GM23338 (cell line): ENCODE results near the gene USP28. TPM values are rescaled to one million over a fixed set of nuclear protein-coding genes. Genes with fewer than 3 reads are reported as not detected.

Experiments
- ATAC-seq: fragments of 200-7000 bp; cut with Tn5 transposase; 3 replicates; pipeline ENCODE4 v1.9.1; 2020
- DNase-seq: peaks from one replicate; pipeline ENCODE4 v3.0.0-alpha.2; 2015; ENCODE audit warnings: low spot score
- H2AFZ ChIP-seq: fragments of 200-600 bp; sonication (generic); 2 replicates; pipeline ENCODE4 v1.8.0; 2016; ENCODE audit warnings: antibody characterized with exemption, mild to moderate bottlenecking, moderate library complexity
- H3F3A ChIP-seq: fragments of 200-600 bp; sonication (generic); replicated peaks from 2 replicates; pipeline ENCODE4 v1.8.0; 2017; ENCODE audit warnings: antibody characterized with exemption, mixed run types, low read depth
- H3K27ac ChIP-seq: fragments of 200-600 bp; sonication (generic); 2 replicates; pipeline ENCODE4 v1.6.1; 2016; ENCODE audit warnings: low read depth
- H3K27me3 ChIP-seq: fragments of 200-600 bp; sonication (generic); 2 replicates; pipeline ENCODE4 v1.8.0; 2016; ENCODE audit warnings: mild to moderate bottlenecking, mixed run types, moderate library complexity; ENCODE audit not compliant: insufficient read depth
- H3K36me3 ChIP-seq: fragments of 200-600 bp; sonication (generic); 2 replicates; pipeline ENCODE4 v1.8.0; 2016; ENCODE audit warnings: mild to moderate bottlenecking; ENCODE audit not compliant: insufficient read depth
- H3K4me1 ChIP-seq: fragments of 200-600 bp; sonication (generic); 2 replicates; pipeline ENCODE4 v1.8.0; 2016; ENCODE audit warnings: mild to moderate bottlenecking, moderate library complexity; ENCODE audit not compliant: insufficient read depth
- H3K4me2 ChIP-seq: fragments of 200-600 bp; sonication (generic); 2 replicates; pipeline ENCODE4 v1.7.1; 2017; ENCODE audit warnings: mixed run types
- H3K4me3 ChIP-seq: fragments of 200-600 bp; sonication (generic); 2 replicates; pipeline ENCODE4 v1.6.1; 2016; ENCODE audit warnings: mixed run types
- H3K79me2 ChIP-seq: fragments of 200-600 bp; sonication (generic); replicated peaks from 2 replicates; pipeline ENCODE4 v1.8.0; 2017; ENCODE audit warnings: mild to moderate bottlenecking; ENCODE audit not compliant: insufficient read depth
- H3K9me2 ChIP-seq: fragments of 200-600 bp; sonication (generic); 2 replicates; pipeline ENCODE4 v1.8.0; 2017; ENCODE audit not compliant: insufficient read depth
- H4K20me1 ChIP-seq: fragments of 200-600 bp; sonication (generic); replicated peaks from 2 replicates; pipeline ENCODE4 v1.8.0; 2017; ENCODE audit warnings: mild to moderate bottlenecking; ENCODE audit not compliant: insufficient read depth
- H3K27ac Mint-ChIP-seq: 2 replicates; pipeline ENCODE4 v1.8.0; 2020; ENCODE audit warnings: inconsistent platforms, mild to moderate bottlenecking, moderate library complexity, mixed read lengths
- H3K27me3 Mint-ChIP-seq: 3 replicates; pipeline ENCODE4 v1.8.0; 2022; ENCODE audit warnings: low read depth, mild to moderate bottlenecking, moderate library complexity, mixed read lengths, inconsistent platforms; ENCODE audit not compliant: insufficient read depth, poor library complexity
- H3K36me3 Mint-ChIP-seq: 3 replicates; pipeline ENCODE4 v1.8.0; 2021; ENCODE audit warnings: low read depth, mild to moderate bottlenecking, inconsistent platforms, moderate library complexity, mixed read lengths
- H3K4me1 Mint-ChIP-seq: 3 replicates; pipeline ENCODE4 v1.8.0; 2020; ENCODE audit warnings: mild to moderate bottlenecking, inconsistent platforms, mixed read lengths
- H3K4me3 Mint-ChIP-seq: 3 replicates; pipeline ENCODE4 v1.8.0; 2021; ENCODE audit warnings: moderate library complexity, mild to moderate bottlenecking, inconsistent platforms, mixed read lengths
- H3K9me3 Mint-ChIP-seq: 3 replicates; pipeline ENCODE4 v1.8.0; 2020; ENCODE audit warnings: moderate library complexity, mild to moderate bottlenecking, inconsistent platforms, mixed read lengths
- CREB1 ChIP-seq: fragments of 250-450 bp; sonication (Bioruptor Pico); IDR thresholded peaks from 2 replicates; pipeline ENCODE4 v1.5.0; 2020; ENCODE audit warnings: low read depth, mild to moderate bottlenecking, moderate library complexity
- EZH2 ChIP-seq: fragments of 200-600 bp; sonication (generic); IDR thresholded peaks from one replicate; pipeline ENCODE4 v1.8.0; 2017; ENCODE audit warnings: antibody characterized with exemption, mild to moderate bottlenecking, low read depth; ENCODE audit not compliant: unreplicated experiment
- EZH2phosphoT487 ChIP-seq: fragments of 200-600 bp; sonication (generic); IDR thresholded peaks from one replicate; pipeline ENCODE4 v1.8.1; 2018; ENCODE audit warnings: antibody characterized with exemption; ENCODE audit not compliant: unreplicated experiment
- JUNB ChIP-seq: IDR thresholded peaks from one replicate; pipeline ENCODE4 v1.6.1; 2016; ENCODE audit warnings: antibody characterized with exemption; ENCODE audit not compliant: unreplicated experiment
- NANOG ChIP-seq: IDR thresholded peaks from 2 replicates; pipeline ENCODE4 v1.6.1; 2016; ENCODE audit warnings: antibody characterized with exemption, borderline replicate concordance
- POLR2AphosphoS5 ChIP-seq: IDR thresholded peaks from 2 replicates; pipeline ENCODE4 v1.6.1; 2016; ENCODE audit warnings: antibody characterized with exemption, low read depth
- REST ChIP-seq: IDR thresholded peaks from one replicate; pipeline ENCODE4 v1.6.1; 2018; ENCODE audit warnings: antibody characterized with exemption; ENCODE audit not compliant: unreplicated experiment
- STAT1 ChIP-seq: IDR thresholded peaks from one replicate; pipeline ENCODE4 v1.6.1; 2016; ENCODE audit warnings: antibody characterized with exemption; ENCODE audit not compliant: unreplicated experiment
- ZNF114 ChIP-seq: fragments of 250-450 bp; sonication (Bioruptor Pico); IDR thresholded peaks from 2 replicates; pipeline ENCODE4 v1.5.0; 2020; ENCODE audit warnings: mild to moderate bottlenecking, moderate library complexity
- ZNF331 ChIP-seq: fragments of 250-450 bp; sonication (Bioruptor Pico); IDR thresholded peaks from 2 replicates; pipeline ENCODE4 v1.5.0; 2020; ENCODE audit warnings: low read depth, mild to moderate bottlenecking, moderate library complexity
- ZNF462 ChIP-seq: fragments of 250-450 bp; sonication (Bioruptor Pico); IDR thresholded peaks from 2 replicates; pipeline ENCODE4 v1.5.0; 2020; ENCODE audit warnings: mild to moderate bottlenecking, moderate library complexity
- polyA plus RNA-seq: library from polyadenylated mRNA; unstranded; fragments of >200 nt; fragmentation: Nextera tagmentation; extraction: Ambion mirVana; gene quantifications from 2 replicates; pipeline ENCODE4 v1.2.1, GENCODE V29; 2016
- total RNA-seq: library from RNA; depleted of rRNA; stranded (reverse); fragments of >200 nt; shearing (Covaris generic); gene quantifications from 2 replicates; pipeline ENCODE4 v1.2.3, GENCODE V29; 2014
- TF ChIP-seq, protein P1 (sequence below): IDR thresholded peaks from 2 replicates; pipeline ENCODE4 v1.6.1; 2016; ENCODE audit warnings: antibody characterized with exemption
- TF ChIP-seq, protein P2 (sequence below), 2 experiments: fragments of 200-600 bp in 1 of 2; sonication (generic) in 1 of 2; conservative IDR thresholded peaks; 2 replicates each; pipeline versions ENCODE4 v1.5.1 to v1.6.1; 2016 to 2017; ENCODE audit warnings: antibody characterized with exemption in 2 of 2, low read depth in 2 of 2, mild to moderate bottlenecking in 2 of 2, moderate library complexity in 1 of 2

Gene USP28
- total and polyA plus RNA-seq, 2 experiments from 2014 or later: 73.9 to 171 TPM

- H3F3A ChIP-seq: 0 out of 2 replicates have a peak, but pooled peaks cover 8% of the 10 kb centered on the region
- Mint-ChIP-seq H3K4me3 (peak overlapping the region; percentile 86), H3K27ac (peak overlapping the region; percentile 9; the same call in 1 of the 2 replicates), H3K9me3 (no peaks in the 10 kb centered on the region), H3K4me1 (peaks cover 46% of the 10 kb centered on the region), H3K36me3 (peaks cover 49% of the 10 kb centered on the region), H3K27me3 (peaks cover 8% of the 10 kb centered on the region)
- no peak overlapping the region for H2AFZ ChIP-seq
- ATAC-seq (no peak; the same call in 2 of the 3 replicates), DNase-seq (peak; percentile 27)
- peak overlapping the region; percentile 89 for H3K4me2 ChIP-seq
- peaks cover 51% of the 10 kb centered on the region for H4K20me1 ChIP-seq
- no peaks in the 10 kb centered on the region for H3K9me2 ChIP-seq
- H3K27ac ChIP-seq: 0 out of 2 replicates have a peak overlapping the region, but pooled peaks have one; percentile 7
- peaks cover 46% of the 10 kb centered on the region for H3K4me1 ChIP-seq
- peak overlapping the region; percentile 74 for H3K4me3 ChIP-seq
- peaks cover 70% of the 10 kb centered on the region for H3K79me2 ChIP-seq
- no peaks in the 10 kb centered on the region for H3K27me3 ChIP-seq
- H3K36me3 ChIP-seq: peaks cover 17% of the 10 kb centered on the region
- TF ChIP-seq POLR2AphosphoS5 (no peak), JUNB (no peak), EZH2 (no peak), ZNF114 (no peak), EZH2phosphoT487 (no peak), CREB1 (no peak), NANOG (no peak), STAT1 (no peak), REST (no peak), ZNF331 (CRISPR knock-in tag) (no peak), ZNF462 (no peak)
- TF ChIP-seq, protein P1, sequence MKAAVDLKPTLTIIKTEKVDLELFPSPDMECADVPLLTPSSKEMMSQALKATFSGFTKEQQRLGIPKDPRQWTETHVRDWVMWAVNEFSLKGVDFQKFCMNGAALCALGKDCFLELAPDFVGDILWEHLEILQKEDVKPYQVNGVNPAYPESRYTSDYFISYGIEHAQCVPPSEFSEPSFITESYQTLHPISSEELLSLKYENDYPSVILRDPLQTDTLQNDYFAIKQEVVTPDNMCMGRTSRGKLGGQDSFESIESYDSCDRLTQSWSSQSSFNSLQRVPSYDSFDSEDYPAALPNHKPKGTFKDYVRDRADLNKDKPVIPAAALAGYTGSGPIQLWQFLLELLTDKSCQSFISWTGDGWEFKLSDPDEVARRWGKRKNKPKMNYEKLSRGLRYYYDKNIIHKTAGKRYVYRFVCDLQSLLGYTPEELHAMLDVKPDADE: no peak
- TF ChIP-seq, protein P2, sequence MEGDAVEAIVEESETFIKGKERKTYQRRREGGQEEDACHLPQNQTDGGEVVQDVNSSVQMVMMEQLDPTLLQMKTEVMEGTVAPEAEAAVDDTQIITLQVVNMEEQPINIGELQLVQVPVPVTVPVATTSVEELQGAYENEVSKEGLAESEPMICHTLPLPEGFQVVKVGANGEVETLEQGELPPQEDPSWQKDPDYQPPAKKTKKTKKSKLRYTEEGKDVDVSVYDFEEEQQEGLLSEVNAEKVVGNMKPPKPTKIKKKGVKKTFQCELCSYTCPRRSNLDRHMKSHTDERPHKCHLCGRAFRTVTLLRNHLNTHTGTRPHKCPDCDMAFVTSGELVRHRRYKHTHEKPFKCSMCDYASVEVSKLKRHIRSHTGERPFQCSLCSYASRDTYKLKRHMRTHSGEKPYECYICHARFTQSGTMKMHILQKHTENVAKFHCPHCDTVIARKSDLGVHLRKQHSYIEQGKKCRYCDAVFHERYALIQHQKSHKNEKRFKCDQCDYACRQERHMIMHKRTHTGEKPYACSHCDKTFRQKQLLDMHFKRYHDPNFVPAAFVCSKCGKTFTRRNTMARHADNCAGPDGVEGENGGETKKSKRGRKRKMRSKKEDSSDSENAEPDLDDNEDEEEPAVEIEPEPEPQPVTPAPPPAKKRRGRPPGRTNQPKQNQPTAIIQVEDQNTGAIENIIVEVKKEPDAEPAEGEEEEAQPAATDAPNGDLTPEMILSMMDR (conservative IDR thresholded peaks at IDR 0.05; ENCODE audit: low read depth in 2 of 2): no peak
Observed at GRCh38 chr11:113873236-113873626, 2.1 kb downstream of the USP28 start.
